Measurements from ENCODE around the gene FRMD3.
A peak's percentile ranks its signal among the peaks of the same experiment; 100 is the strongest.

The FRMD3 gene

DNA sequence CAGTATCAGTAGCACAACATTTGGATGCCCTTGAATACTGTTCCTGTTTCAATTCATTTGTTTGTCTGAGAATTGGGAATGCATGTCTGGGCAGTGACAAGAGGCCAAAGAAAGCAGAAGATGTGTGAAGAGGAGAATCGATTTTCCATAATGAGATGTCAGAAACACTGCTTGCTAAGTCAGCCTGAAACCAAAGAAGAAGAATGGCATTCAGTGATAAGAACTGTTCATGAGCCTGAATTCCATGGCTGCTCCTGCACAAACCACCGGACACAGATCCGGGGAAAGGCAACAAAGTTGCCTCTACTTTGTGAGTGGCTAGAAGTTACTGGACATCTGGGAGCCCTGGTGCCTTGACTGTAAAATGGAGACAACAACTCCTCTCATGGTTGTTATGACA lies 268.1 kb downstream of the FRMD3 start:
- no peak for DNase-seq

DNA sequence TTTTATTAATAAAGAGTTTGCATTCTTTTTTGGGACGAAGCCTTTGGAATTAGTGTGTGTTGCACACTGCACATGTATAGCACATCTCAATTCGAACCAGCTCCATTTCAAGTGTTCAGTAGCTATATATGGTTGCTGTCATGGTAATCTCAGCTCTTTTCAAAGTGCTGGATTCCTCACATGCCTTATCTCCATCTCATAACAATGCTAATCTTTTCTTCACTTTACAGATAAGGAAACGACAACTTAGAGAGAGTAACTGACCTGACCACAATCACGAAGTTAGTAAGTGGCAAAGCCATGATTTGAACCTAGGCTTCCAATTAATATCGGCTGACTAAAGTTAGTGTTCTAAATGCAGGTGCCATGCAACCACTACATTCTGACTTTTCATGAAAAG lies 270.5 kb downstream of the FRMD3 start:
- DNase-seq: no peak

DNA sequence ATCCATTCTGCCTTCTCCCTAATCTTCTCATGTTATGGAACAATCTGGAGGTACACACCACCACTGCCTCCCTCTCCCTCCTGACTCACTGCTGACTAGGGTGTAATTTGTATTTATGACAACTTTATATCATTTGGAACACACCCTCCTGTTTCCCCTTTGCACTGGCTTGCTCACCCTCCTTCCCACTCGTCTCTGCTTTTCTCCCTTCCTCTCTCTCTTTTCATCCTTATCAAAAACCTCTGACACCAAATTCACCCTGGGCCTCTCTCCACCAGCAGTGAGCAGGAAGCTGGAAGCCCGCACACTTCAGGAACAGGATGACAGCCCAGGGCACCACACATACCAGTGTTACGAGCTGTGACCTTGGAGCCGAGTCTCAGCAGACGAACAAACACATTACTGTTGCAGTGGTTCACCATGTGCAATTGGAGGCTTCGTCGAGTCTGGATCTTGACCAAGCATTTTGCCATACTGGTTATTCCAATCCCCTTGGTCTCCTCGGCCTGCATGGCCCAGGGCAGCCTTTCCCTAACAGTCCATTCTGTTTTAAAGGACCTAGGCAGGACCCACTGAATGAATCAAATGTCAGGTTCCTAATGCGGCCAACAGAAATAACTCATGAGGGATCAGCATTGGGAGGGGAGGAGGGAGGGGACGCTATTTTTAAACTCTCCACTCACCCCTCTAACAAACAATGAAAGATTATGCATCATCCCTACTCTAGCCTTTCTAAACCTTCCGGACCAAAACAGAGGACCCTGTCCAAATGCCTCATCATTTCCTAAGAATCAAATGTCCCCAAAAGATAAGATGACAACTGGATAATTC lies 271.3 kb downstream of the FRMD3 start:
- DNase-seq: no peak

DNA sequence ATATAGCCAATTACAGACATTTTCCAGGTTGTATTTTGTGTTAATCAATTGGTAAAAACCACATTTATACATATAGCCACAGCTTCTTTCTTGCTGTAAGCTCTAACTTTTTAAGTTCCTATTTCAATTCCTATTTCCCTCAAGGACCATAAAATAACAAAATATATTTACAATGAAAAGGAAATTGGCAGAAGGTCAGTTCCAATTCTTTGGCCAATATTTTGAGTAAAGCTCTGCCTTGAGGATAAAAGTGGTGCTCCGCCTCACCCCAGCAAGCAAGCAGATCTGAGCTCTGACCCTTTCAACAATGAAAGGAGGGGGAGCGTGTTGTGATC lies 271.9 kb downstream of the FRMD3 start:
- DNase-seq: no peak

DNA sequence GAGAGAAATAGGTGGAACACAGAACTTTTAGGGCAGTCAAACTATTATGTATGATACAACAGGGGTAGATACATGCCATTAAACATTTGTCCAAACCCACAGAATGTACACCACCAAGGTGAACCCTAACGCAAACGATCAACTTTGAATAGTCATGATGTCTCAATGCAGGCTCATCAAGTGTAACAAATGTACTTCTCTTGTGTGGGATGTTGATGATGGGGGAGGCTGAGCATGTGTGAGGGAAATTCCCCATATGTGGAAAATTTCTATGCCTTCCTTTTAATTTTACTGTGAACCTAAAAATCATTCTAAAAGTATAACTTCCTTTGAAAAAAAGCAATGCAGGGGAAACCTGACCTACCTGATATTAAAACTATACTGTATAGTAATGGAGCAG lies 273.9 kb downstream of the FRMD3 start:
- no peak for DNase-seq

DNA sequence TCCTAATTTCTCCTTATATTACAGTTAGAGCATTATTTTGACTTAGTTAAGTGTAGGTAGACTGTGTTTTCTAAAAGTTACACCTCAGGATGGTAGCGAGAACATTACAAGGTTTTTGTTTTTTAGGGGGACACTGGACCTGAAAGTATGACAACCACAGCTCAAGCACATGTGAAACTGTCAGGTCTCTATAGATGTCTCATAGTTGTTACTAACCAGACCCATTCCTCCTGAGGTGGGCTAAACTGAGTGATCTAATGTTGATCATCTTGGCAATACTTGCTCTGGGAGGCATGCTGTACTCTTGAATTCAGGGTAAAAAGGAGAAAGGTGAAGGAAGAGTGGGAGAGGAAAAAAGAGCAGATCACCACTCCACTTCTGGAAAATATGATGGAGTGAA lies 278.6 kb downstream of the FRMD3 start:
- no peak for DNase-seq

DNA sequence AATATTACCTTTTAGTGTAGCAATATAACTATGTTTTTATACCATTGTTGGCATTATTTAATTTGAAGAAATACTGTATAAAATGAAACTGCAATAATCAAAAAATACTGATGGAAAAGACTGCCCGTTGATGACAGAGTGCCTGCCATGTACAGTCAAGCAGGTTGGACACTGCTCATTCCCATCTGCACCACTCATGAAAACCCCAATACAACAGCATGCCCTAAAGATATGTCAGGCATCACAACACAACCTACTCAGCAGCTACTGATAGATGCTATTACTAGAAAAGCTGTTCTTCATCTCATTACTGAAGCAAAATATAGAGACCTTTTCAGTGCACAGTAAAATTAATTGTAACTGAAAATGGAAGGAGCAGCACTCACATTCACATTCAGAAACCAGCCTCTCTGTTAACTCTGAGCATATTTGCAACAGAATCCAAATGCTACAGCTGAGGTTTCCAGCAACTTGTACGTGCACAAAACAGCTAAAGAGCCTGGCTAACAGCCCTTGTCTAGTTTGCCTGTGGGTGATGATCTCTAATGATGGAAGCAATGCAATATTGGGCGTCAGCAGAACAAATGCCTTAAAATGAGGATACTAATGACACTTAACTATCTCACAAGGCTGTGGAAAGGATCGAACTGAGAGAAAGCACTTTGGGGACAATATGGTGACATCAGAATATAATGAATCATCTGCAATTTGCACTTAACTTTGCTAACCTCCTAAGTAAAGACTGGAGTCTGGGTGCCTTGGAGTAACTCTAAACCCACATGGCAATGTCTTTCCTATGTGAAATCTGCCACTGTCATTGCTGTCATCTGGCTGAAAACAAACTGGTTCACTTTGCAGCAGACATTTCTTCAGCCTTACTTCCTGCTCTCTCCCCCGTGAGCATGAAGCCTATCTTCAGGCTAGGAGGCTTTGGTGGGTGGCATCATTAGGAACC lies 280.0 kb downstream of the FRMD3 start:
- DNase-seq: no peak

DNA sequence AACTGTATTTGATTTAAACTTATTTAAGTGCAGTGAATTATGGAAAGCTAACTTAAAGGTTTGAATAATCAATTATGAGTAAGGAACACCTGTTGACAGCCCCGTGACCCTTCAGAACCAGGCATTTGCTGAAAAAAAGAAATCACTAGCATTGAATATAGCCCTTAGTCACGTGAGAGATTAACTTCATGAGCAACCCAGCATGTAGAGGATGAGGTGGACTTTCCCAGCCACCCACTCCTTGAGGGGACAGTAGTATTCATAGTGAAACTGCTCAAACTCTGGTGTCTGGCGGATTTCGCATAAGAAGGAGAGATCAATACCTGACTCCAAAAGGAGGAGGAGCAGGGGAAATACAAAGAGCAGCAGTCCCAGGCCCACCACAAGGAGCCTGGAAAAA lies 290.5 kb downstream of the FRMD3 start:
- DNase-seq: no peak

DNA sequence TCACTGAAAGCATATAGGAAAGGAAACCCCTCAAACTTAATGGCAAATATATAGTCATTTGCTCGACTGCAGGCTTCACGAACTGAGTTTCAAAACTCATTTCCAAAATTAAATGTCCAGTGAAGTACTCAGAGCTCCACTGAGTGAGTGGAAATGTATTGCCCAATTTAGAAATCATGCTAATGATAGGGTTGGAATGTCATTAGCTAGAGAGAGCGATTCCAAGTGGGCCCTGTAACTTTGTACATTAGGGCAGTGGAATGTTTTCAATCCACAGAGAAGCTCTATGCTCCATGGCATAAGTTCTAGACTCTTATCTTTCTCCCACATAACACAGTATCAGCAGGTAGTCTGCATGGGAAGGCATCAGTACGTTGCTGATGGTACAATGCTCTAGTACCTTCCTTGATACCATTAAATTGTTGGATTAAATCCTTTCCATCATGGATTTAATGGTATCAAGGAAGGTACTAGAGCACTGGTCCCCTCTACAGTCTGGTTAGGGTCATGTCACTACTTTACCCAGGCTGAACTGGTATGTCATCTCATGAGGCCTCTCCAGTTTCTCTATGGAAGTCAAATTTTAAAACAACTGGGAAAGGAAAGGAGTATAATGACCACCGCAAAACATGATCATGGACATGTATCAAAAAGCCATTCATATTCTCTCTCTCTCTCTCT lies 292.1 kb downstream of the FRMD3 start:
- no peak for DNase-seq

DNA sequence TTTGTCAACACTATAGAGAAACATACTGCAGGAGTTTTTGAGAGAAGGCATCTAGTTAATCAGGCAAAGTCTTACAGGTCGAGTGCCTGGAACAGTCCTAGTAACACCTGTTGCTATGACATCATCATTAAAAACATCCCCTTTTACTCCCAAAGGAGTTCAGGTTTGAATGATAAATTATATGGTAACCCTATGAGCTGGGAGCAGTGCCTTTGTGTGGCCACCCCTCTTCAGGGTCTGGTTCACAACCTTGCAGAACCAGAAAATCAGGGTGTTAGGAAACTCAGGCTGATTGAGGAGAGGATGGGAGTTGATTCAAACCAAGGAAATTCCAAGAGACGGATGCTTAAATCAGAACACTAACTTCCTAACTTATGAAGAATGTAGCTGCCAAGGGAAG lies 296.1 kb downstream of the FRMD3 start:
- no peak for DNase-seq

DNA sequence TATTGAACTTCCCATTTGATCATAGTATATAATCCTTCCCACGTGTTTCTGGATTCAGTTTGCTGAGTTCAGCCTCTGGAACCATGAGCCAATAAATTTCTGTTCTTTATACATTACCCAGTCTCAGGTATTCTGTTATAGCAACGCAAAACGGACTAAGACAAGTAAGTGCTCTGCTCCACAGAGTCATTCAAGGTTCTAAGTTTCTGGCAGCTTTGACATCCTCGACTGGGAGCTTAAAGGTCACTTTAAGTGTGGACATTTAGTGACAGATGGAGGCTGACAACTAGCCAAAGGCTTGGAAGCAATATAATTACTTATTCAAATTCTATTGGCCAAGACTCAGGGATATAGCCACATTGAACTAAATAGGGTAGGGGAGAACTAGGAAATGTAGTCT lies 297.5 kb downstream of the FRMD3 start:
- DNase-seq: no peak

DNA sequence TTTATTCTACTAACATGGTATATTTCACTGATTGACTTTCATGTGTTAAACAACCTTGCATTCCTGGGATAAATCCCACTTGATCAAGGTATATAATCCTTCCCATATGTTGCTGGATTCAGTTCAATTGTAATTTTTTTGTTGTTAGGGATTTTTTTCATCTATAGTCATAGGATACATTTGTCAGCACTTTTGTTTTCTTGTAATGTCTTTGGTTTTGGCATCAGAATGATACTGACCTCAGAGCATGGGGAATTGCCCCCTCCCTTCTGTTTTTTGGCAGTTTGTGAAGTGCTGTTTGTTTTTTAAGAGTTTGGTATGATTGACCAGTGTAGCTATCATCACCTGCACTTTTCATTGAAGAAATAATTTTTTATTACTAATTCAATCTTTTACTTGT lies 298.5 kb downstream of the FRMD3 start:
- DNase-seq: no peak

DNA sequence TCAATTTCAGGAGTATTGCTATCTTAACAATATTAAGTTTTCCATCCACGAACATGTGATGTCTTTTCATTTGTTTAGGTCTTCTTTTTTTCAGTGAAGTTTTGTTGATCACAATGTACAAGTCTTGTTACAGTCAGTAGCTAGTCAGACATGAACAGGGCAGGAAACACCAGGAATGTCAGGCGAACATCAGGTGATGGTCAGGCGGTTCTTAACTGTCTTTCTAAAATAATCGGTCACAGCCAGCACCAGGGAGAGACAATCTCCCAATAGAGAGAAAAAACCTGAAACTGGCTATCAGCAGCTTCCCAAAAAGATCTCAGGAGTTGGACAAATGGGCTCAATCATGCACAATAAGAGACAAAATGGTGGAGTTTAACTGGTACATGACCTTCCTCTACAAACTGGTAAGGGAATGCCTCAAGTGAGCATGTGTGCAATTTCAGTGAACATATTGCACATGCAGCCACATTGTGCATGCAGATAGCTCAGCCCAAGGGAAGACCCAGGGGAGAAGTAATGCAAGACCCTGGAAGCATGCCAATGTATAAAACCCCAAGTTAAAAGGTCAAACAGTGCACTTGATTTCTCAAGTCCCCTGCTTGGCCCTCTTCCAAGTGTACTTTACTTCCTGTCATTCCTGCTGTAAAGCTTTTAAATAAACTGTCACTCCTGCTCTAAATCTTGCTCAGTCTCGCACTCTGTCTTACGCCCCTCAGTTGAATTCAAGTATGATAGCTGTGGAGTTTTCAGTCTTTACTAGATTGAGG lies 299.1 kb downstream of the FRMD3 start:
- no peak for DNase-seq

DNA sequence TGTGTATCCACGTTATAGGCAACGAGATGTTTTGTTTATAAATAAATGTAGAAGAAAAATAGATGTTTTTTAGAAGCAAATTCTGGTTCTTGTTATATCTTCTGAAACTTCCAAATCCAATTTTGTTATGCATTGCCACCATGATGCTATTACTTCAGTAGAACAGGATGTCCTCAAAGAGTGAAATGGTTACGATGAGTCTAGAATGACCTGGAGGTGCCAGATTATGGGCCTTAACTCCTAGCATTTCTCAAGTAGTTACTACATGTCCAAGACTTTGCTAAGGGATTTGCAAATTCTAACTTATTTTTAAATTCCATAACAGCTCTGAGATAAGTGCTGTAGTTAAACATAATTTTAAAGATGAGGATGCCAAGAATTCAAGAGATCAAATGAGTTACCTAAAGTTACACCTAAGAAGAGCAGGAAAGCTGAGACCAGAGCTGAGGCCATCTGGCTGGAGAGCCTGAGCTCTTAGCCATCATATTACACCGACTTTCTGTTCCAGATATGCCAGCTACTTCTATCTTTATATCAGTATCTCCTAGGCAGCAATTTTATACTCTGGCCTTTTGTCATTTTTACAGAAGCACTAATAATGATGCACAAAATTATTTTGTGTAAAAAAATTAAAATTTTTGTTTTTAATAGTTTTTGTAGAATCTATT lies 302.0 kb downstream of the FRMD3 start:
- no peak for DNase-seq

DNA sequence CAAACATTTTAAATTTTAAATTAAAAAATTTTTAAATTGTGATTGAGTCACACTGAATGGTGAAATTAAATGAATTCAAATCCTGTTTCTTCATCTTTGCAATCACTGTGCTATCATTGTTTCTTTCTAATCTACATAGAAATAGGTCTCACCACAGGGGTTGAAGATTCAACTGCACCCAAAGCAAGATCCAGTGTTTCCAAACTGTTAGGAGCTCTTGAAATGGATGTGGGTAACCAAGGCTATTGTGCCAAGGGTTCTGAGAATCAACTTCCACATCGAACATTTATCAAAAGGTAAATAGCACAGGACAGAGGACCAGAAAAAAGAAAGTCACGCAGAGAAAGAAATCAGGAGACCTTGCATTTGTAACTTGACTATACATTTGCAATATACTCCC lies 302.7 kb downstream of the FRMD3 start:
- DNase-seq: no peak

DNA sequence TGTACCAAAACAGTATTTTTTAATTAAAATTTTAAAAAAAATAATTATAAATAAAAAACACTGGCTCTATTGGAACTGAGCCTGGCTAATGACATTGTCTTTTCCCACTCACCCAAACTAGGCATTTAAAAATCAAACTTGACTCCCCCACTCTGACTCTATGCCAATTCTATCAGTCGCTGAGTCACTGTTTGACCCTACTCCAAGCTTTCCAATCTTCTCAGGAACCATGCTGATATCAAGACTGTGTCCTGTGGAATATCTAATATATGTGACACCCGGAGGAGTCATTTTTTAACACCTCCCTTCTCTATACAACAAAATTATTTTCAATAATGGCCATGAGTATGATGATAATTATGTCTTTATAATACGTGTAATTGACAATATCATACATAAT lies 303.7 kb downstream of the FRMD3 start:
- DNase-seq: no peak

DNA sequence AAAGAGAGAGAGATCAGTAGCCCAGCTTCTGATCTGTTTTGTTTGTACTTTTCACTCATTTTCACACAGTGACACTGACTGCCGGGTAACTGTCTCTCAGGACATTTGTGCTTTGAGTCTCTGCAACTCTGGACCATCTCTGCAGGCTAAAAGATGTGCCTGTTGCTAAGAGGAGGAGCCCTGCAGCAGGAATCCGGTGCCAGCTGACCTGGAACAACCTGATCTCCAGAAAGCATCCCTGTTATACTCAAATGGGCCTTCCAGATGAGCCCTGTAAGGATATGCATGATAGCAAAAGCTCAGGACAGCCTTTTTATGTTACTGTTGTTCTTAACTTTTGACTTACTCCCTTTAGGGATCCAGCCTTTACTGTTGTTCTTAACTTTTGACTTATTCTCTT lies 304.6 kb downstream of the FRMD3 start:
- DNase-seq: no peak

DNA sequence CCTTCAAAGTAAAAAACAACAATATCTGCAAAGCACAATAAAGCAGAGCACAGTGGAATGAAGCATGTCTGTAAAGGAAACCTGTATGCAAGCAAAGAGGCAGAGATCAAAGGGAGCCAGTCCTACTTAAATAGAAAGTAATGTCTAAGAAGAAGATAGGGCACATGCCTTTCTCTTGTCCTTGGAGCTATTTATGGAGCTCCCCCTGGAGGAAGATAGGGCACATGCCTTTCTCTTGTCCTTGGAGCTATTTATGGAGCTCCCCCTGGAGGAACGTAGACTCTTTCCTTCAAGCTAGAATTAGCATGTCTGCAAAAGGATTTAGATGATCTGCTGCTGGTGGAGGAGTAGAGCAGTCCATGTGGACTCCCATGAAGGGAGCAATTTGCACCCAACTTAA lies 307.2 kb downstream of the FRMD3 start:
- no peak for DNase-seq

DNA sequence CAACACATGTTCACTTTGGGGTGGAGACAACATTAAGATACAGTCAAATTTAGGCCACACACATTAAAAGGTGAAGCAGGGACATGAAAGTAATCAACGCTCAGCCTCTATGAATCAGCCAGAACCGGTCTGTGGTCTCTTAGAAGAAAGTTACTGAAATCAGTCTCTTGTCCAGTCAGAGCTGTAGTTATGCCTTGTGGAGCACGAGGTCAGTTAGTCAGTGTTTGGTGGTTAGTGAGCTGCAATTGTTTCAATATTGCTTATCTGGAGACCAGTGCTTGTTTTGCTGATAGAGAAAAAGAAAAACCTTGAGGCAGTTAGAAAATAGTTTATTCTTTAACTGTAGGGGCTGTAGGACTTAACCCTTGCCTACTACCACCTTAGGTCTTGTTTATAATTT lies 317.5 kb downstream of the FRMD3 start:
- no peak for DNase-seq

DNA sequence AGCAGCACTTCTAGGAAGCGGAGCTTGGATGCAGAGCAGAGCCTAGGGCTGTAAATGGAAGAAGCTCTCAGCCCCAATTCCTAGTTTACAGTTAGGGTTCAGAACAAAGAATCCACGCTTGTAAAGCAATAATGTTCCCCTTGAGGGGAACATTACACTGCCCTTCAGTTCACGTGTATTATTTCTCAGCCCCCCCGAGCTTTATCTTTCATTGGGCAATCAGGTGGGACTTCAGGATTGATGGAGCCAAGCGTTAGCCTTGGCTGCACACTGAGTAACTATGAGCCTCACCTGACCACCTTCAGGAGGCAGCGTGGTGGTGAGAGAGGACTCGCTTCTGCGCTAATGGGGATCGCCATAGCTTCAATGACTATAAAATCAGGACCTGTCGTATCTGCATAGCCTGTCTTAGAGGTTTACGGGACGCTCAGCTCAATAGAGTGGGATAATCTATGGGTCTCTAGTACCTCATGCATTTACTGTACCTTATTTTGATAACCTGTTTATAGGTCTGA lies 318.2 kb downstream of the FRMD3 start:
- DNase-seq: no peak

DNA sequence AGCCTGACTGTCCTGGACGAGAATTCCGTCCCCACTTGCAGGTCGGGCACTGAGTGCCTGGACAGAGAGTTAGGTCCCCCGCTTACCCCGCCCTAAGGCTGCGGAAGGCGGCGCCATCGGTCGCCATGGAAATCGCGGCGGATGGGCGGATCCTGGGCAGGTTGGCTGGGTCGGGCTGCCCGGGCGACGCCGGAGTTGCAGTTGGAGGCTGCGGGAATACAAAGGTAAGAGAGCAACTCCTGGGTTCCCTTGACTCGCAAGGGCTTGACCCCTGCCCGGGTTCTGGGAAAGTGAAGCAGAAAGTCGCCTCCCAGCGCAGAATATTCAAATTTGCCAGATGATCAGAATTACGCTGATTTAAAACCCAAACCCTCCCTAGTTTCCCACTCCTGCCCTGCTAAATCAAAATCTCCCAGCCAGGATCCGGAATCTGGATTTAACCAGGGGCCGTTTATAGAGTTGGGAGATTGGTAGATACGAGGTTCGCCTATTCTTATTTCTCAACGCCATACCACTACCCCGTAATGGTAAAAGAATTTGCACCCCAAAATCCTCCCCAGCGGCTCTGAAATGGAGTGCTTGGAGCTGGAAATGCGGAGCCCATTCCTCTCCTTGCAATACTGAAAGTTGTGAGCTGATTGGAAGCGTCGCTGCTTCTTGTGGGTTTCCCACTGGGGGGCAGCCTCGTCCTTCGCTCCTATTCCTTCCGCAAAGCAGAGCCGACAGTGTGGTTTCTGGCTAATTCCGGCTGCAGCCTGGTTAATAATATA lies 318.9 kb downstream of the FRMD3 start:
- peak; percentile 82 for DNase-seq

Data from NCI-H1092 (cell line).